ENCODE results near the gene CCDC15.
"Not testable (repeated sequence)": the region's sequence is repeated elsewhere in the genome, so short reads cannot be mapped to it uniquely, and the experiment has no call there.

CCDC15 gene

GRCh38 chr11:124988063-124988462 lies 34.1 kb downstream of the CCDC15 start:
- no peak for DNase-seq (ENCODE audit: low read depth in 2 of 2)

- no peak for DNase-seq (ENCODE audit: low read depth in 2 of 2)
These were observed 47.2 kb downstream of the CCDC15 start for GRCh38 chr11:125001079-125001778.

- no peak for DNase-seq (ENCODE audit: low read depth in 2 of 2)
These were observed 47.8 kb downstream of the CCDC15 start for GRCh38 chr11:125001849-125002248.

- DNase-seq (ENCODE audit: low read depth in 2 of 2), result no peak
These were observed 51.5 kb downstream of the CCDC15 start for GRCh38 chr11:125005491-125005890.

GRCh38 chr11:125016413-125016812 lies 62.4 kb downstream of the CCDC15 start:
- DNase-seq (ENCODE audit: low read depth in 2 of 2), result no peak

GRCh38 chr11:125020342-125020741 lies 66.3 kb downstream of the CCDC15 start:
- DNase-seq (ENCODE audit: low read depth in 2 of 2), result no peak

GRCh38 chr11:125022551-125022950 lies 68.5 kb downstream of the CCDC15 start:
- no peak for DNase-seq (ENCODE audit: low read depth in 2 of 2)

- no peak for DNase-seq (ENCODE audit: low read depth in 2 of 2)
These were observed 72.0 kb downstream of the CCDC15 start for GRCh38 chr11:125025968-125026367.

- not testable (repeated sequence) for DNase-seq (ENCODE audit: low read depth in 2 of 2)
These were observed 75.4 kb downstream of the CCDC15 start for GRCh38 chr11:125029431-125029830.

GRCh38 chr11:125036933-125037332 lies 82.9 kb downstream of the CCDC15 start:
- peak; percentile 41 to 50 for DNase-seq (ENCODE audit: low read depth in 2 of 2)

- no peak for DNase-seq (ENCODE audit: low read depth in 2 of 2)
These were observed 95.3 kb downstream of the CCDC15 start for GRCh38 chr11:125049164-125049792.

GRCh38 chr11:125052047-125052446 lies 98.0 kb downstream of the CCDC15 start:
- no peak for DNase-seq (ENCODE audit: low read depth in 2 of 2)

- no peak for DNase-seq (ENCODE audit: low read depth in 2 of 2)
These were observed 99.2 kb downstream of the CCDC15 start for GRCh38 chr11:125053167-125053566.

GRCh38 chr11:125055107-125055715 lies 101.2 kb downstream of the CCDC15 start:
- no peak for DNase-seq (ENCODE audit: low read depth in 2 of 2)

GRCh38 chr11:125056111-125056510 lies 102.1 kb downstream of the CCDC15 start:
- not testable (repeated sequence) for DNase-seq (ENCODE audit: low read depth in 2 of 2)

GRCh38 chr11:125056931-125057692 lies 103.1 kb downstream of the CCDC15 start:
- no peak for DNase-seq (ENCODE audit: low read depth in 2 of 2)

- no peak for DNase-seq (ENCODE audit: low read depth in 2 of 2)
These were observed 103.7 kb downstream of the CCDC15 start for GRCh38 chr11:125057693-125058016.

- DNase-seq (ENCODE audit: low read depth in 2 of 2), result no peak
These were observed 107.3 kb downstream of the CCDC15 start for GRCh38 chr11:125061281-125061680.

- DNase-seq (ENCODE audit: low read depth in 2 of 2), result no peak
These were observed 108.4 kb downstream of the CCDC15 start for GRCh38 chr11:125062218-125062930.

GRCh38 chr11:125062931-125063428 lies 109.0 kb downstream of the CCDC15 start, which contains the start of gene SLC37A2:
Gene SLC37A2 (plus strand): TSS chr11:125063305. CDS start chr11:125063368, 63 bp downstream.
- DNase-seq (ENCODE audit: low read depth in 2 of 2), result no peak

GRCh38 chr11:125063429-125064043 lies 109.5 kb downstream of the CCDC15 start:
- DNase-seq (ENCODE audit: low read depth in 2 of 2), result no peak
